SH-SY5Y (cell line): ENCODE measurements around the gene CIZ1.

Source experiments
- GATA2 ChIP-seq: IDR thresholded peaks from 2 replicates; pipeline ENCODE4 v1.6.1; 2011; ENCODE audit warnings: mild to moderate bottlenecking, low read depth, low read length
- GATA3 ChIP-seq: IDR thresholded peaks from 2 replicates; pipeline ENCODE4 v1.6.1; 2011; ENCODE audit warnings: low read depth, mild to moderate bottlenecking, low read length, moderate library complexity

Gene CIZ1

GRCh38 chr9:128121466-128121810, 69.9 kb downstream of the CIZ1 start:
- TF ChIP-seq GATA2 (no peak), GATA3 (no peak)

- no peak for TF ChIP-seq GATA2
- TF ChIP-seq GATA3, result no peak
Observed at GRCh38 chr9:128120741-128121465, 70.5 kb downstream of the CIZ1 start.

- TF ChIP-seq GATA3 (no peak), GATA2 (no peak)
Observed at GRCh38 chr9:128120061-128120740, 71.2 kb downstream of the CIZ1 start.

GRCh38 chr9:128118971-128119665, 72.3 kb downstream of the CIZ1 start:
- TF ChIP-seq GATA2 (no peak), GATA3 (no peak)

- TF ChIP-seq GATA3 (no peak), GATA2 (no peak)
Observed at GRCh38 chr9:128118472-128118857, 72.9 kb downstream of the CIZ1 start.

- no peak for TF ChIP-seq GATA2
- TF ChIP-seq GATA3, result no peak
Observed at GRCh38 chr9:128117613-128118471, 73.5 kb downstream of the CIZ1 start.

GRCh38 chr9:128116104-128117083, 75.0 kb downstream of the CIZ1 start:
- TF ChIP-seq GATA3 (no peak), GATA2 (no peak)
